Effector CD8-positive, alpha-beta T cell (primary cell): ENCODE results near the gene PTPN20.
A peak's percentile ranks its signal among the peaks of the same experiment; 100 is the strongest.

Experiments
- DNase-seq: peaks from one replicate; lab custom pipeline; 2025; lab: John Stamatoyannopoulos, UW

Gene PTPN20

DNA sequence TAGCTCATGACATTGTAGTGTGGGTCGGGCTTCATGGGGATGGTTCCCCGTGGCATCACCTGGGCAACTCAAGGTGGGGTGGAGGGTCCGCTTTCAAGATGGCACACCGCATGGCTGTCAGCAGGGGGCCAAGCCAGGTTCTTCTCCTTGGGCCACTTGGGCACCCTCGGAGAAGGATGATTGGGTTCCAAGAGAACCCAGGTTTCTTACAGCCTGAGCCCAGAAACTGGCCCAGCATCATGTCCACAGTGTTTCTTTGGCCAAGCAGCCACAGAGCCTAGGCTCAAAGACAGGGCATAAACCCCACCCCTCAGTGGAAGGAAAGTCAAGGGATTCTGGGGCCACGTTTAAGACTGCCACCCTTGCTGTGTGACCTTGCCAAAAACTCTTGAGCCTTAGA lies 110.6 kb downstream of the PTPN20 start:
- no peak for DNase-seq

DNA sequence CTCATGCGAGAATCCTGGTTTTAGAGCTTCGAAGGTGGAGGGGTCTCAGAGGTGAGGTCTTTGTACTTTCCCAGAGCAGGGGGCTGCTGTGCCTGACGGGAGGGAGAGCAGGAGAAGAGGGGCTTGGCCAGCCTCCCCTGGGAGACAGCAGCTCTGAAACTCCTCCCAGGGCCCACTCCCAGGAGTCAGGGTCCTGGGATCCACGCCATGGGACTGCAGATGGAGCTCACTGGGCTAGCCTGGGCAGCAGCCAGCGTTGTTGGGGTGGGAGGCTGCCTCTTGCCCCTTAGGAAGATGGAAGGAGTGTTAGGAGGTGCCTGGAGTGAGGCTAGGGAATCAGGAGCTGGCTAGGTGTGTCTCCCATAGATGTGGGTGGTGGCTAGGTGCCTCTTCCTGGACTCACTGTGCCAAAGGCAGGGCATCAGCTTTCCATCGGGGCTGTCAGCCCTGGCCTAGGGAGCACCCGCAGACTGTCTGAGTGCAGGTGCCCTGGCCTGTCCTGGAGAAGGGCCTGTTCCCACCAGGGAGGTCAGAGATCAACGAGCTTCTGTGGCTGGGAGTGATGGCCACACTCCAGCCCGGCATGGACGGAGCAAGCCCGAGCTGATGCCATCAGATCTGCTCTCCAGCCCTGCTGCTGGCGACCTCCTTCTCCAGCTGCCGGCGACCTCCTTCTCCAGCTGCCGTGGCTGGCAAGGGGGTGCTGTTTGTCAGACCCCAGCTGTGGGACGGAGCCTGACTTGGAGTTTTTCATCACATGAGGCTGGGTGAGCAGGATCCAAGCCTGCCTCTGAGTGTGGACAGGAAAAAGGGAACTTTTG lies 111.3 kb downstream of the PTPN20 start:
- no peak for DNase-seq

DNA sequence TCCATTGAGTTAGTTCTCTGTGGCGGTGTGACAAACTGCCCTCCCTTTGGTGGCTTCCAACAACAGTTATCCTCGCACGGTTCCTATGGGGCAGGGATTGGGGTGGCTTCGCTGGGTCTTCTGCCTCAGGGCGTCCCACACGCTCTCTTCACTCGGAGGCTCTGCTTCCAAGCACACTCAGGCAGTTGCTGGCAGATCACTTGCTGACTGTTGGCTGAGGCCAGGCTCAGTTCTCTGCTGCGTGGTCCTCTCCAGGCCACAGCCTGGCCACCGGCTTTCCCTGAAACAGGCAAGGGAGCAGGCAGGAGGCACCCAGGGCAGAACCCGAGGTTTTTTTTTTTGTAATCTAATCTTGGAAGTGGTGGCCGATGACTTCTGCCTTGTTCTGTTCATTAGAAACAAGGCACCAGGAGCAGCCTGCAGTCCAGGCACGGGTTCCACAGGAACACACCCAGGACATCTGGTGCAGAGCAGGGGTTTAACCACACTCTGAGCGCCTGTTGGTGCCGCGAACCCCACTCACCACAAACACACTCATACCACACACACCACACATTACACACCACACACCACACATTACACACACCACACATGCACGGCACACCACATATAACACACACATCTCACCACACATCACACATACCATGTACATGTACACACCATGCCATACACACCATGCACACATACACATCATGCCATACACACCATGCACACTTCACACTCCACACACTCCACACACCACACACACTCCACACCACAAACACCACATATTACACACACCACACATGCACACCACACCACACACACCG lies 112.2 kb downstream of the PTPN20 start:
- no peak for DNase-seq

DNA sequence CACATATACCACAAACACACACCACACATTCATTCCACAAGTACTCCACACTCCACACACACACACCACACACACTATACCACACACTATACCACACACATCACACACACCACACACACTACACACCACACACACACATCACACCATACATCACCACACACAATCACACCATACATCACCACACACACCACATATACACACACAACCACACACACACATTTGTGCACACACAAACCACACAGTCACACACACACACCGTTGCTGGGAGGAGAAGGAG lies 112.8 kb downstream of the PTPN20 start:
- DNase-seq, result no peak

DNA sequence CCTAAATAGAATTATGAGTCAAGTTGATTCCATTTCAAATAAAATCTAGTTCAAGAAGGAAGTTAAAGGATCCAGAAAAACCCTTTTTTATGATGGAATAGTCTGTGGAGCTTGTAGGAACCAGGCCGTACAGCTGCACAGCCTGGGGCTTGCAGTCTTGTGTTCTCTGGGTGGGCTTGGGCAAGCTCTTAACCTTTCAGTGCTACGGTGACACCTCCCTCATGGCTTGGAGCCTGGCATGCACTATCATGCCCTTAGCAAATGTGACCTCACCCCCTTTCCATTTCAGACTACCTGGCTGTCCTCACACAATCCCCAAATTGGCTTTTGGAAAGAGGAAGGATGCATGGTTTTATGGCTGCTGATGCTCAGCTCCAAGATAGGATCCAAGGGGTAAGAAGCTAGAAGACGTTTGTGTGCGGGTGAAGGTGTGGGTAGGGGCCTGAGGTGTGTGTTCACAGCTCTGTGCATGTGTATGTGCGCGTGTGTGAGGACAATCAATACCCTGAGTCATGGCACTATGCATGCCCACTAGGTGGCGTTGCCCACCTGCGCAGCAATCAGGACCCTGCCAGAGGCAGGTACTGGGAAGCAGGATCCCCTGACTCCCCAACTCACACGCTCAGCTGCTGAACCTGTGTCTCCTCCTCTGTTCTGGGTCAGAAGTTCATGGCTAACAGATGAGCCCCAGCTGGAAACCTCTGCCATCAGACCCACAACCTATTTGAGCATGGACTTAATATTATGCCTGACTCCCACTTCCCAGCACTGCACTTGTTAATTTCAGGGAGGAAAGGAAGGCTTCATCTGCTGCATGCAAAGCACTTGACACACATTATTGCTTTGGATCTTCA lies 113.4 kb downstream of the PTPN20 start:
- peak; percentile 54 for DNase-seq

DNA sequence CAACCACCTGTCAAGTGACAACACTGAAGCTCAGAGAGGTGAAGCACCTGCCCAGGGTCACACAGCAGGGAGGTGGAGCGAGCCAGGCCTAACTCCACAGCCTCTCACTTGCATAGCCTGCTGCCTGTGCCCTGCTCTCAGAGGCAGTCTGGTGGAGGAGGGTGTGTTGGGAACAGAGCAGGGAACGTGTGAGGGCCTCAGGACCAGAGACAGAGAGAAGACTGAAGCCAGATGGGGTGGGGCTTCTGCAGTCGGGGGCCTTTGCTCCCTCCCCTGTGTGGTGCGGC lies 114.0 kb downstream of the PTPN20 start:
- no peak for DNase-seq

DNA sequence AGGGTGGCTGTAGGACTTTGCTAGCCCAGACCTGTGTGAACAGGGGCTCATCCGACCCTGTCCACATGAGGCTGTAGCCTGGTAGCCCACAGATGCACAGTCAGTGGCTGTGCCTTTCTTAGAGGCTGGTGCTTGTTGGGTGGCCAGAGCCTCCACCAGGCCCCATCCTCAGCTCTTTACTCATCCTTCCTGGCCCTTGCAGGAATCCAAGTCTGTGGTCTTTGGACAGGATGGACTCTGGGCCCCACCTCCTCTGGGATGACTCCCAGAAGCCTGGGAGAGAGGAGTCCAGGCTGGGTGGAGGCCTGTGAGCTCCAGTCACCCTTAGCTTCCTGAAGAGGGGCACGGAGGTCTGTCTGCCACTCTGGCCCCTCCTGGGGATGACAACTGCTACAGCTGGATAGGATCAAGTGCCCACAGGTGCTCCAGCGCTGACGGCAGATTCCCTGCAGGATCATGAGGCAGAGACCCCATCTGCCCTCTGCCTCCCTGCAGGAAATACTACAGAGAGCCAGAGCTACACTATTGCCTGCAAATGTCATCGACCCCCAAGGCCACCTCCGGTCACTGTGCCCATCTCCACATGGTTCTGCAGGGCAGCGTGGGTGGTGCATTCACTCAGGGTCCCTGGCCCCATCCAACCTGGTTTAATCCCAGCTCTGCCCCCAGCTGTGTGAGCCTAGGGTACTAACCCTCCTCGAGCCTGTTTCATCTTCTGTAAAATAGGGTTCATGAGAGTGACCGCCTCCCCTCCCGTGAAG lies 114.5 kb downstream of the PTPN20 start:
- DNase-seq, result no peak

DNA sequence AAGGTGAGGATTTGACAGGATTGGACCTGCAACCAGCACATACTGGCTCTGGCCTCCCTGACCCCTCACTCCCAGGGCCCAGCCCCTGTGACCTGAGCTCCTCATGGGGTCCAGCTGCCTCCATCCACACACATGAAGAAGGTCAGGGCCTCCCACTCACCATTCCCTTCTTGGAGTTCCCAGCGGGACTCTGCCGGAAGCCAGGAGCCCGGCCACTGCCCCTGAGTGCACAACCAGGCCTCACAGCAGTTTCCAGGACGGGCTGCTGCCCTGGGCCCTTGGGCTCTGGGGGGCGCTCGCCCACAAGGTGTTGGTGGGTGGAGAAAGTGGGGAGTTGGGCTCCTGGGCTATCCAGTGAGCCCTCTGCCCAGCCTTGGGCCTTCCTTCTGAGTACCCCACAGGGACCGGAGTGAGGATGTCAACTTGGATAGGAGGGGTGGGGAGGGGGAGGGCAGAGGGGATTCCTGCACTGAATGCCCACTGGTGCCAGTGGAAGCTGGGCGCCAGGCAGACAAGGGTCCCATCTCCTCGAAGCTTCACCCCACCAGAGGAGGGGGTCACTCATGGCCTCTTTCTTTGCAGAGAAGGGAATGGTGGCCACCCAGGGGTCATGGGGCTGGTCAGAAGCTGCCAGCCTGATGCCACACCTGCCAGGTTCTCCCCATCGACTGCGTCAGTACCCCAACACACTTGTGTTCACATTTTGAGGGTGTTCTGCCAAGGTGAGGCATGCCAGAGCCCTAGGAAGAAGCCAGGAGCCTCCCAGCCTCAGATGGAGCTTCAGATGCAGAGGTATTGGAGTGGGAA lies 115.3 kb downstream of the PTPN20 start:
- DNase-seq, result no peak

DNA sequence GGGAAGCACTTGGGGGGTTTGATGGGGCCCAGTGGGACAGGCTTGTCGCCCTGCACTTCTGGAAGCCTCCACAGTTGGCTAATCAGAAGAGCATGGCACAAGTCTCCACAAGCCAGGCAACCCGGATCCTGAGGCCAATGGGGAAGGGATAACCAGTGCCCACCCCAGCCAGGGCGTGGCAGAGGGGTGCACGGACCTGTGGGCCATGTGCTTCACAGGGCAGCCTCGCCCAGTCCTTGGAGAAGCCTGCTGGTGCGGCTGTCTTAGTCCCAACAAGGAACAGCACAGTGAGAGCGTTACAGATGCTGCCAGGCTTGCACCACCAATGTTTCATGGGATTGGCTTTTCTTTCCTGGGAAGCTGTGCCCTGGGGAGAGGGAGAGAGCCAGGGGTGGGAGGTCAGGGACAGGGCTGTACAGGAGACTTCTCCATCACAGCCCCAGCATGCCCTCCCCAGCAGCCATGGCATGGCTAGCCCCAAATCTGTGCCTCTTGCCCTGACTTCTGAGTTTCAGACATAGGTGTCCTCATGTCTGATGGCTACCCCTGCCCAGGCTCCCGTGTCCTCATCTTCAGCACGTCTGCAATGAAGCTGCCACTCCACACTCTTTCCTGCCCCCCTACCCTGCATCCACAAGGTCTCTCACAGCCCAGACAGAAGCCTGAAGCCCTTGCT lies 116.0 kb downstream of the PTPN20 start:
- no peak for DNase-seq

DNA sequence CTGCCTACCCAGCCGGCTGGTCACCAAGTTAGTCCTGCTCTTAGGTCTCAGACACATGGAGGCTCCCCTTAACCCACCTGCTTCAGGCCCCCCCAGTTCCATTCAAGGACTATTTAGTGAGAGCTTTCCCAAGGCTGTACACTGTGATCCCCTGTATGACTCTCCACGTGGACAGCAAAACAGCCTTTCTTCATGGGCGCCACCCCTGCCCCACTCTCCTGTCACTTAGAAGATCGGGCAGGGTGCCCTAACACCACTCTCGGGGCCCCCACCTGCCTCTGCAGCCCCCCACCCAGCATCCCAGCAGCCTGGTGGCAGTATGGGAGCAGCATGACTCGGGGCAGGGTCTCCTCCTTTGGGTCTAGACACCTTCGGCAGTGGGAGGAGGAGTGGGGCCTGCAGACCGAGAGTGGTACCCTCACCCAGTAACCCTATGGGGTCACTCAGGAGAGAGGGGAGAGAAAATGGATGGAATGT lies 116.6 kb downstream of the PTPN20 start:
- DNase-seq, result no peak

DNA sequence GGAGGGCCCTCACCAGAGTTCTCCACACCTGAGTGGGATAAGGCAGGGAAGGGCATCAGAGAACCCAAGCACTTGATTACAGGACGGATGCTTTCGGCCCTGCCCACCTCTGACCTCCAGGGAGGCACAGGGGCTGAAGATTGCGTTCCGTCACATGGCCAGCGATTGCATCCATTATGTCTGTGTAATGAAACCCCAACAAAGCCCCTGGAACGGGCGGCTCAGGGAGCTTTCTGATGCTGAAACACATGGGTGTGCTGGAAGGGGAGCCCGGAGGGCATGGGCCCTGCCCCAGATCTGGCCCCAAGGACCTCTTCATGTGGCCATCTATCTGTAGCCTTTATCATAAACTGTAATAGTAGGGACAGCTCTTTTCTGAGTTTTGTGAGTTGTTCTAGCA lies 117.2 kb downstream of the PTPN20 start:
- DNase-seq, result no peak

DNA sequence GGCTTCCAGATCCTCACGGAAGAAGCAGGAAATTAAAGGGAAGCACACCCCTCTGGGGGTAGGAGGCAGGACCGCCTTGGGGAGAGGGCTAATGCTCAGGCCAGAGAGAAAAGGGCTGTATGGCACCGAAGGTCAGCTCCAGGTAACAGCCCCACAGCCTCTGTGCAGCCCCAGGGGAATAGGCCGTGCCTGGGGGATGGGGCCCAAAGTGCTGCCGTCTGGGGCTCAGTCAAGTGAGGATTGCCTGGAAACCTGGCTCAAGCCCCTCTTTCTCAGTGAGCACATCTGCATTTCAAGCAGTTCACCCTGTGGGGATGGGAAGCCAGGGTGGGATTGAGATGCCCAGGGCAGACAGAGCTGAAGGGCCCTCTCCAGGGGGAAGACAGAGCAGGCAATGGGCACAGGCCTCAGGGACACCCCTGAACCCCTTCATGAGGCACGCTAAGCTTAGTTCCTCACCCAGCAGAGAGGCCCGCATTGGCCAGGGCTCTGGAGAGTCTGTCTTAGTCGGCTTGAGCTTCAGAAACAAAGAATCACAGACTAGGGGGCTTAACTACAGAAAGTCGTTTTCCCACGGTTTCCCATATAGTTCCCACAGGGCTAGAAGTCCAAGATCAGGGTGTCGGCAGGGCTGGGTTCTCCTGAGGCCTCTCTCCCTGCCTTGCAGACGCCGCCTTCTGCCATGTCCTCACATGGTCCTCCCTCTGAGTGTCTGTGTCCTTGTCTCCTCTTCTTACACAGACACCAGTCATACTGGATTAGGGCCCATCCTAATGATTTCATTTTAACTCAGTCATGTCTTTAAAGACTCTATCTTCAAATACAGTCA lies 118.2 kb downstream of the PTPN20 start:
- no peak for DNase-seq

DNA sequence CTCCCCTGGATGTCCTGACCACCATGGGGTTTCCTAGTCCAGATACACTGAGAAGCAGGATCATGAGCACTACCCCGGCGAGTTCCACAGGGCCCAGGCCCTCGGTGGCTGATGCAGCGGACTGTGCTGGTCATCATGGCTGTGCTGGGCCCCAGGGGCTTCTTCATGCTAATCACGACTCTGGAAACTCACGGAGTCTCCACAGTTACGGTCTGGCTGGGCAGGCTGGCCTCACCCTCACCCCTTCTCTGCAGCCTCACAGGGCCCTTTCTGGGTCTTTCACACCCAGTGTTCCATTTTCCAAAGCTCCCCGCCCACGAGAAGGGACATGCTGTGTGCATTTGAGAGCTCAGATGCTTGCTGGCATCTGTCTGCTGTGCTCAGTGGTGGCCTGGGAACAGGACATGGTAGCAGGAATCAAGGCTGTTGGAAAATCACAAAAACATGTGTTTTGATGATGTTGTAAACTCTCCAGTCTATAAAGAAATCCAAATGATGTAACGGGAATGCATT lies 119.0 kb downstream of the PTPN20 start:
- no peak for DNase-seq

DNA sequence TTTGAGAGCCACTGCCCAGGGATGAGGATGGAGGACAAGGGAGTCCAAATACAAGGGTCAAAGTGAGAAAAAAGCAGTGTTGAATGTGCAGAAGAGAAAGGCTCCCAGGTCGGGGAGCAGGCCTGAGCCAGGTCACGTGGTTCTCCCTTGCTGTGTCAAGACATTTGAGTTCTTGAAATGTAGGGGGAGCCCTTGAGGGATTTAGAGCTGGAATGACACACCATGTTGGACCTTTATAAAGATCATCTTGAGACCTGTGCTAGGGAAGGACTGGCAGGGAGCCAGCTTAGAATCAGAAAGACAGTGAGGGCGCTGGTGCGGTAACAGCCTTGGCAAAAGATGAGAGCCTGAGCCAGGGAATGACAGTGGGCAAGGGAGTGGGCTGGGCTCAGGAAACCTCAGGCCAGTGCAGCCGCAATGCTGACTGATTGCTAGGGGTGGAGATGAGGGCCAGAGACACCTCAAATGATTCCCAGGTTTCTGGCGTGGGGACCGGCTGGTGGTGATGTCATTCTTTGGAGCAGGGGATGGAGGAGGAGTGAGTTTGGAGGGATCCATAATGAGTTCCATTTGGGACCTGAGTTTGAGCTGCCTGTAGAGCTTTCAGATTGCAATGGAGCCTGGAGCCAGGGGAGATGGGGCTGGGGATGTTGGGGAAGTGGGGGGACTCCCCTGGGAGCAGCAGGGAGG lies 120.1 kb downstream of the PTPN20 start:
- no peak for DNase-seq

DNA sequence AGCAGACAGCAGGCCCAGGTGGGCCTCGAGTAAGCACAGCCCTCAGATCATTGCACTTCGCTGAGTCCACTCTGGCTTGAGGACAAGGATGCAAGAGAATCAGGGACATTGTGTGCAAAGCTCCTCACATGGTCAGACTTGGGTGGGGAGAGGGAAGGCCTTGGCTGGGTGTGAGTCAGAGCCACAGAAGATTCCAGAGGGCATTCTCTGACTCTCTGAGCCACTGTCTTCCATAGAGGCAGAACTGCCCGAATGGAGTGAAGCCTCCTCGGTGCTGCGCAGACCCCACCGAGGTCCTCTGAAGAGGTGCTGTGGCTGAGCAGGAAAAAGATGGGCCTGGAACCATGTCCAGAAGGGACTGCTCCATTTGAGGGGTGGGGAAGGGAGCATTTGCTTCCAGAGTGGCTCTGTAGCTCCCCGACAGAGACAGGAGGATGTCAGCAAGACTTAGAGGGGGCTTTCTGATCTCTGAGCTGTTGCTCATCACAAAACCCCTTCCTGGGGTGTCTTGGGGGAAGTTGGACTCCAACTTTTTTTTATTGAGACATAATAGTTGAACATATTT lies 120.8 kb downstream of the PTPN20 start:
- no peak for DNase-seq

DNA sequence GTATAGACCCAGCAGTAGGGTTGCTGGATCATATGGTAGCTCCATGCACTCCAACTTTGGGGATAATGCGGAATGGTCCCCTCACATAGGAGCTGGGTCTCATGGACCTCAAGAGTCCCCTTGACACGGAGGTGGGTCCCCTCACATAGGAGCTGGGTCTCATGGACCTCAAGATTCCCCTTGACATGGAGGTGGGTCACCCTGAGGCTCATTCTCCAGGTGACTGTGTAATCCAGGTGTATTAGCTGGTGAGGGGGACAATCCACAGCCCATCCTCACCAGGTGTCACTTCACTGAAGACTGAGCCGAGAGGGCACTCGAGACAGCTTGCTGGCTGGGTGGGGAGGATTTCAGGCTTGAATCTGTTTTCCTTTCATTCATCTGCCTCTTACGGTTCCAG lies 121.9 kb downstream of the PTPN20 start:
- DNase-seq, result no peak

DNA sequence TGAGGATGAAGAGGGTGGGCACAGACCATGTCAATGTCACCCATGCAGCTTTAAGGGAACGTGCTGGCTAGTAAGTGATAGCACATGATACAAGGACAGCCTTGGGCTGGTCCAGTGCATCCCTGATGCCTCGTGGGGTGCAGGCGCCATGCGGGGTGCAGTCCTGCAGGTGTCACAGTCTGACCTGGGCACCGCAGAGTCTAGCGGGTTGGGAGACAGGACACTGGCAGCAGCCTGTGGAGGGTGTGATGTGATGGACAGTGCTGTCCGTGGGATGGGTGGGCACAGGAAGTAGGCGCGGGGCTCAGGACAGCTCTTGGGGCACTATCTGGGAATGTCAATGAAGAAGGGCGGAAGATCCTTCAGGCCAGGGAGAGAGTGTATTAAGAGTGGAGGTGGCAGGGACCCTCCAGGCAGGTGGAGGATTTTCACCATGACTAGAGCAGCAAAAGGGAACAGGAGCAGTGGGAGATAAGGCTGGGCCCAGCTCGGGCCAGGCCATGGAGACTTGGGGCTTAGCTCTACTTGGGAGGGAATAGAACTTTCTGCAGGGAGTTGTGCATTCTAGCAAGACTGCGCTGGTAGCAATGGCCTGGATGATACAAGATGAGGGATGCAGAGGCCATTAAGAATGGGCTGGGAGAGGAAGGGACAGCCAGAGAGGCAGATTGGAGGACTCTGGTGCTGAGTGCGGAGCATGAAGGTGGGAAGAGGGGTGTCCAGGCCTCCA lies 122.5 kb downstream of the PTPN20 start:
- no peak for DNase-seq
